ENCODE measurements around the gene HACL1. TPM values are rescaled to one million over a fixed set of nuclear protein-coding genes. Genes with fewer than 3 reads are reported as not detected.
"Not testable (repeated sequence)": the region's sequence is repeated elsewhere in the genome, so short reads cannot be mapped to it uniquely, and the experiment has no call there.

Gene HACL1
- total RNA-seq, 2 experiments from 2014 or later = 22.3 to 23.2 TPM

GRCh38 chr3:15549846-15550245, 51.5 kb downstream of the HACL1 start:
- peaks cover 4% of the 10 kb centered on the region for H3K9me3 Mint-ChIP-seq (ENCODE audit: low read depth)
- DNase-seq (no peak), ATAC-seq (no peak)
- no peak overlapping the region for H3K27ac Mint-ChIP-seq
- ChIA-PET CTCF (interaction anchor here (0.6 kb wide), 1 partner anchor 44 kb away, joined by 3 read pairs; no protein-coding TSS in a partner anchor), POLR2A (no interaction called here)
- peaks cover 10% of the 10 kb centered on the region for H3K36me3 Mint-ChIP-seq (ENCODE audit: low read depth)
- no peak overlapping the region for H3K4me3 Mint-ChIP-seq
- H3K27me3 Mint-ChIP-seq = no peaks in the 10 kb centered on the region
- H3K4me1 Mint-ChIP-seq = no peaks in the 10 kb centered on the region
- intact Hi-C loops (cut with DNase I, micrococcal nuclease) = loop anchor here in 1 of 2 experiments (10.0 kb wide), 2 partner anchors 285 to 445 kb away; no protein-coding TSS in a partner anchor

DNA sequence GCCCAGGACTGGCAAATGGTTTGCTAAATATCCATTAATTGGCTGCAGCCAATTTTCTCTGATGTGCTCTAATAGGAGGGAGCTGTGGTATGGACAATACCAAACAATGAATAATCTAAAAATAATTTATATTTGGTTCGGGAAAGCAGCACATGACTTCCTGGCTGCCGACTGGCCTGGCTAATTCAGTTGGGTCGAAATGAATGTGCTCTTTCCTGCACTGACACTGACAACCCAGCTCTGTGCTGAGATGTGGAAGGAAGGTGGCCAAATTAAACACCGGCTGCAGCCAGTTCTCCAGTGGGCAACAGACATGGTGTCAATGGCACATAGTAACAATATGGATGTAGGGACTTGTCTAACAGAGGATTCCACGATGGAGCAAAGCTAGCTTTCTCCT, 58.8 kb downstream of the HACL1 start:
- H3K27me3 Mint-ChIP-seq = no peaks in the 10 kb centered on the region
- intact Hi-C loops (cut with DNase I, micrococcal nuclease) = no loop called here
- DNase-seq = no peak
- no peak for ATAC-seq
- no peaks in the 10 kb centered on the region for H3K36me3 Mint-ChIP-seq (ENCODE audit: low read depth)
- H3K9me3 Mint-ChIP-seq (ENCODE audit: low read depth) = peaks cover 4% of the 10 kb centered on the region
- H3K4me3 Mint-ChIP-seq = no peak overlapping the region
- CTCF ChIA-PET = interaction anchor here (0.7 to 1.2 kb wide), 4 partner anchors 17 to 340 kb away, joined by 3 read pairs; no protein-coding TSS in a partner anchor
- peaks cover 12% of the 10 kb centered on the region for H3K4me1 Mint-ChIP-seq
- no peak overlapping the region for H3K27ac Mint-ChIP-seq
- POLR2A ChIA-PET = no interaction called here

GRCh38 chr3:15541371-15541770, 60.0 kb downstream of the HACL1 start:
- CTCF ChIA-PET = interaction anchor here (0.8 to 1.2 kb wide), 2 partner anchors 16 to 70 kb away, joined by 3 read pairs; no protein-coding TSS in a partner anchor
- H3K9me3 Mint-ChIP-seq (ENCODE audit: low read depth) = no peaks in the 10 kb centered on the region
- H3K4me3 Mint-ChIP-seq = no peak overlapping the region
- no peaks in the 10 kb centered on the region for H3K36me3 Mint-ChIP-seq (ENCODE audit: low read depth)
- POLR2A ChIA-PET = interaction anchor here (0.6 kb wide), 1 partner anchor 775 kb away, joined by 3 read pairs; no protein-coding TSS in a partner anchor
- DNase-seq = no peak
- H3K4me1 Mint-ChIP-seq = peaks cover 24% of the 10 kb centered on the region
- H3K27ac Mint-ChIP-seq = no peak overlapping the region
- intact Hi-C loops (cut with DNase I, micrococcal nuclease) = no loop called here
- no peak for ATAC-seq
- H3K27me3 Mint-ChIP-seq = no peaks in the 10 kb centered on the region

- Mint-ChIP-seq H3K9me3 (ENCODE audit: low read depth) (no peaks in the 10 kb centered on the region), H3K27me3 (no peaks in the 10 kb centered on the region), H3K27ac (no peak overlapping the region), H3K4me1 (peaks cover 39% of the 10 kb centered on the region), H3K36me3 (ENCODE audit: low read depth) (no peaks in the 10 kb centered on the region), H3K4me3 (no peak overlapping the region)
- DNase-seq (no peak), ATAC-seq (no peak)
- ChIA-PET POLR2A (no interaction called here), CTCF (interaction anchor here (0.6 to 0.7 kb wide), 2 partner anchors 12 to 1689 kb away, joined by 3 to 4 read pairs; no protein-coding TSS in a partner anchor)
- intact Hi-C loops (cut with DNase I, micrococcal nuclease) = loop anchor here in 1 of 2 experiments (5.0 kb wide), 1 partner anchor 112 kb away; the partner anchor contains the start of genes EAF1 and METTL6
Observed at GRCh38 chr3:15539066-15539465, 62.3 kb downstream of the HACL1 start.

GRCh38 chr3:15538345-15538744, 63.0 kb downstream of the HACL1 start:
- H3K27me3 Mint-ChIP-seq = no peaks in the 10 kb centered on the region
- DNase-seq (peak; percentile 12), ATAC-seq (peak; percentile 40)
- CTCF ChIA-PET = no interaction called here
- peaks cover 39% of the 10 kb centered on the region for H3K4me1 Mint-ChIP-seq
- H3K4me3 Mint-ChIP-seq = no peak overlapping the region
- H3K9me3 Mint-ChIP-seq (ENCODE audit: low read depth) = no peaks in the 10 kb centered on the region
- H3K27ac Mint-ChIP-seq = no peak overlapping the region
- intact Hi-C loops (cut with DNase I, micrococcal nuclease) = loop anchor here in 1 of 2 experiments (5.0 kb wide), 1 partner anchor 111 kb away; the partner anchor contains the start of genes EAF1 and METTL6
- POLR2A ChIA-PET = no interaction called here
- H3K36me3 Mint-ChIP-seq (ENCODE audit: low read depth) = no peaks in the 10 kb centered on the region

GRCh38 chr3:15536856-15537255, 64.5 kb downstream of the HACL1 start:
- peaks cover 39% of the 10 kb centered on the region for H3K4me1 Mint-ChIP-seq

GRCh38 chr3:15535732-15536131, 65.6 kb downstream of the HACL1 start:
- peak overlapping the region; percentile 45 for H3K27ac Mint-ChIP-seq

More at GRCh38 chr3:15536856-15537255, 64.5 kb downstream of the HACL1 start:
- no peak overlapping the region for H3K4me3 Mint-ChIP-seq
- H3K27me3 Mint-ChIP-seq = no peaks in the 10 kb centered on the region
- H3K9me3 Mint-ChIP-seq (ENCODE audit: low read depth) = no peaks in the 10 kb centered on the region
- no peaks in the 10 kb centered on the region for H3K36me3 Mint-ChIP-seq (ENCODE audit: low read depth)
- peak overlapping the region; percentile 42 for H3K27ac Mint-ChIP-seq
- DNase-seq = no peak
- intact Hi-C loops (cut with DNase I, micrococcal nuclease) = loop anchor here in 1 of 2 experiments (5.0 kb wide), 1 partner anchor 110 kb away; the partner anchor contains the start of genes EAF1 and METTL6
- ATAC-seq = no peak
- ChIA-PET POLR2A (no interaction called here), CTCF (interaction anchor here (1.2 kb wide), 1 partner anchor 20 kb away, joined by 3 read pairs; no protein-coding TSS in a partner anchor)

DNA sequence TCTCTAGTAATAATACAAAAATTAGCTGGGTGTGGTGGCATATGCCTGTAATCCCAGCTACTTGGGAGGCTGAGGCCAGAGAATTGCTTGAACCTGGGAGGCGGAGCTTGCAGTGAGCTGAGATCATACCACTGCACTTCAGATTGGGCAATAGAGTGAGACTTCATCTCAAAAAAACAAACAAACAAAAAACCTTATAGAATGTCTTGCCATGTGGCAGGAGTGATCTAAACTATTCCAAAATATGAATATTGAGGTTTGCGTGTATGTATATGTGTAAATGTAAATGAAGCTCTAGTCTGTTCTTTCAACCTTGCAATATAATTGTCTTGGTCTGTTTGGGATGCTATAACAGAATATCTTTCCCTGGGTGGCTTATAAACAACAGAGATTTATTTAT, 68.8 kb downstream of the HACL1 start:
- POLR2A ChIA-PET; H3K27ac Mint-ChIP-seq; ATAC-seq; H3K36me3 Mint-ChIP-seq (ENCODE audit: low read depth); H3K4me3 Mint-ChIP-seq; DNase-seq; intact Hi-C loops (cut with DNase I, micrococcal nuclease); H3K27me3 Mint-ChIP-seq; H3K9me3 Mint-ChIP-seq (ENCODE audit: low read depth): not testable (repeated sequence)
- H3K4me1 Mint-ChIP-seq = peaks cover 44% of the 10 kb centered on the region
- CTCF ChIA-PET = interaction anchor here (0.7 kb wide), 1 partner anchor 73 kb away, joined by 3 read pairs; no protein-coding TSS in a partner anchor

More at GRCh38 chr3:15535732-15536131, 65.6 kb downstream of the HACL1 start:
- ChIA-PET POLR2A (no interaction called here), CTCF (interaction anchor here (0.7 to 1.0 kb wide), 2 partner anchors 21 to 117 kb away, joined by 4 to 5 read pairs; no protein-coding TSS in a partner anchor)
- DNase-seq (peak; percentile 76), ATAC-seq (peak; percentile 99)
- no peaks in the 10 kb centered on the region for H3K36me3 Mint-ChIP-seq (ENCODE audit: low read depth)
- no peaks in the 10 kb centered on the region for H3K27me3 Mint-ChIP-seq
- H3K9me3 Mint-ChIP-seq (ENCODE audit: low read depth) = no peaks in the 10 kb centered on the region
- H3K4me1 Mint-ChIP-seq = peaks cover 39% of the 10 kb centered on the region
- intact Hi-C loops (cut with DNase I, micrococcal nuclease) = loop anchor here in 1 of 2 experiments (5.0 kb wide), 1 partner anchor 108 kb away; the partner anchor contains the start of genes EAF1 and METTL6
- H3K4me3 Mint-ChIP-seq = no peak overlapping the region

GRCh38 chr3:15531346-15531745, 70.0 kb downstream of the HACL1 start:
- DNase-seq (no peak), ATAC-seq (no peak)
- ChIA-PET CTCF (interaction anchor here (0.6 kb wide), 2 partner anchors 11 to 48 kb away, joined by 3 read pairs; no protein-coding TSS in a partner anchor), POLR2A (no interaction called here)
- H3K27ac Mint-ChIP-seq = no peak overlapping the region
- H3K27me3 Mint-ChIP-seq = no peaks in the 10 kb centered on the region
- H3K9me3 Mint-ChIP-seq (ENCODE audit: low read depth) = no peaks in the 10 kb centered on the region
- no peaks in the 10 kb centered on the region for H3K36me3 Mint-ChIP-seq (ENCODE audit: low read depth)
- intact Hi-C loops (cut with DNase I, micrococcal nuclease) = no loop called here
- peaks cover 31% of the 10 kb centered on the region for H3K4me1 Mint-ChIP-seq
- H3K4me3 Mint-ChIP-seq = no peak overlapping the region

GRCh38 chr3:15528854-15529537, 72.4 kb downstream of the HACL1 start:
- H3K9me3 Mint-ChIP-seq (ENCODE audit: low read depth) = no peaks in the 10 kb centered on the region
- CTCF ChIA-PET = interaction anchor here (0.8 to 1.1 kb wide), 2 partner anchors 10 to 33 kb away, joined by 3 to 6 read pairs; no protein-coding TSS in a partner anchor
- no peaks in the 10 kb centered on the region for H3K36me3 Mint-ChIP-seq (ENCODE audit: low read depth)
- no peak overlapping the region for H3K4me3 Mint-ChIP-seq
- H3K4me1 Mint-ChIP-seq = peaks cover 17% of the 10 kb centered on the region
- no peaks in the 10 kb centered on the region for H3K27me3 Mint-ChIP-seq
- ATAC-seq = no peak
- peak overlapping the region; percentile 29 for H3K27ac Mint-ChIP-seq
- no peak for DNase-seq
- POLR2A ChIA-PET = no interaction called here
- intact Hi-C loops (cut with DNase I, micrococcal nuclease) = no loop called here

- ChIA-PET POLR2A (no interaction called here), CTCF (interaction anchor here (0.7 to 1.0 kb wide), 3 partner anchors 12 to 94 kb away, joined by 3 to 4 read pairs (median 3); no protein-coding TSS in a partner anchor)
- Mint-ChIP-seq H3K27me3 (peaks cover 2% of the 10 kb centered on the region), H3K4me3 (no peak overlapping the region), H3K36me3 (ENCODE audit: low read depth) (no peaks in the 10 kb centered on the region), H3K27ac (no peak overlapping the region), H3K4me1 (peaks cover 17% of the 10 kb centered on the region), H3K9me3 (ENCODE audit: low read depth) (no peaks in the 10 kb centered on the region)
- intact Hi-C loops (cut with DNase I, micrococcal nuclease) = no loop called here
- no peak for ATAC-seq
- DNase-seq = peak; percentile 22
Observed at GRCh38 chr3:15527031-15527459, 74.3 kb downstream of the HACL1 start.
